ENCODE measurements around the gene ZNF548.
A peak's percentile ranks its signal among the peaks of the same experiment; 100 is the strongest.

Gene ZNF548

GRCh38 chr19:57403737-57404563 lies 14.3 kb downstream of the ZNF548 start:
- Histone ChIP-seq H3K4me2 (ENCODE audit: low read length) (no peak overlapping the region), H3K9me3 (ENCODE audit: control insufficient read depth, insufficient read depth, low read length) (peaks cover 40% of the 10 kb centered on the region), H4K20me1 (ENCODE audit: control insufficient read depth, insufficient read depth, low read depth, low read length) (no peaks in the 10 kb centered on the region), H3K27me3 (ENCODE audit: control insufficient read depth, low read length) (no peaks in the 10 kb centered on the region), H3K9me2 (replicated peaks; ENCODE audit: control insufficient read depth, low read length) (no peaks in the 10 kb centered on the region), H3F3A (ENCODE audit: control insufficient read depth, insufficient read depth) (no peaks in the 10 kb centered on the region), H3K36me3 (ENCODE audit: control insufficient read depth, low read length) (no peaks in the 10 kb centered on the region), H3K4me1 (ENCODE audit: control insufficient read depth, low read length) (no peaks in the 10 kb centered on the region), H3K27ac (ENCODE audit: low read depth, low read length) (no peak overlapping the region), H3K79me2 (ENCODE audit: control insufficient read depth, low read length) (no peaks in the 10 kb centered on the region), H3K4me3 (ENCODE audit: low read length) (no peak overlapping the region)
- TF ChIP-seq CTCF (IDR thresholded peaks at IDR 0.05; ENCODE audit: low read depth, low read length, poor library complexity, severe bottlenecking) (no peak), EZH2phosphoT487 (IDR thresholded peaks at IDR 0.05; ENCODE audit: borderline replicate concordance, low read length) (no peak)

- Histone ChIP-seq H3K4me3 (ENCODE audit: low read length) (no peak overlapping the region), H3K9me3 (ENCODE audit: control insufficient read depth, insufficient read depth, low read length) (peaks cover 39% of the 10 kb centered on the region), H3K4me2 (ENCODE audit: low read length) (no peak overlapping the region), H4K20me1 (ENCODE audit: control insufficient read depth, insufficient read depth, low read depth, low read length) (no peaks in the 10 kb centered on the region), H3K36me3 (ENCODE audit: control insufficient read depth, low read length) (no peaks in the 10 kb centered on the region), H3F3A (ENCODE audit: control insufficient read depth, insufficient read depth) (no peaks in the 10 kb centered on the region), H3K27ac (ENCODE audit: low read depth, low read length) (no peak overlapping the region), H3K4me1 (ENCODE audit: control insufficient read depth, low read length) (peaks cover 6% of the 10 kb centered on the region), H3K27me3 (ENCODE audit: control insufficient read depth, low read length) (no peaks in the 10 kb centered on the region), H3K79me2 (ENCODE audit: control insufficient read depth, low read length) (peaks cover 4% of the 10 kb centered on the region), H3K9me2 (replicated peaks; ENCODE audit: control insufficient read depth, low read length) (no peaks in the 10 kb centered on the region)
- TF ChIP-seq EZH2phosphoT487 (IDR thresholded peaks at IDR 0.05; ENCODE audit: borderline replicate concordance, low read length), result no peak
- peak; percentile 69 for TF ChIP-seq CTCF (IDR thresholded peaks at IDR 0.05; ENCODE audit: low read depth, low read length, poor library complexity, severe bottlenecking)
Measured at GRCh38 chr19:57406516-57407123, 17.0 kb downstream of the ZNF548 start.

GRCh38 chr19:57410877-57411671 lies 21.4 kb downstream of the ZNF548 start, which contains the start of gene ZNF17:
ZNF17 (plus strand) TSS chr19:57411161; CDS start chr19:57413616, 2,455 bp downstream.
- Histone ChIP-seq H4K20me1 (ENCODE audit: control insufficient read depth, insufficient read depth, low read depth, low read length) (no peaks in the 10 kb centered on the region), H3K4me3 (ENCODE audit: low read length) (peak within 1 kb of the TSS; percentile 94), H3K36me3 (ENCODE audit: control insufficient read depth, low read length) (peaks cover 5% of the 10 kb centered on the region), H3K4me2 (ENCODE audit: low read length) (peak within 1 kb of the TSS; percentile 83), H3K9me2 (replicated peaks; ENCODE audit: control insufficient read depth, low read length) (no peaks in the 10 kb centered on the region), H3K27ac (ENCODE audit: low read depth, low read length) (no peak within 1 kb of the TSS), H3K9me3 (ENCODE audit: control insufficient read depth, insufficient read depth, low read length) (peaks cover 12% of the 10 kb centered on the region; the same call in 1 of the 2 replicates), H3K27me3 (ENCODE audit: control insufficient read depth, low read length) (no peaks in the 10 kb centered on the region), H3F3A (ENCODE audit: control insufficient read depth, insufficient read depth) (no peaks in the 10 kb centered on the region), H3K79me2 (ENCODE audit: control insufficient read depth, low read length) (peaks cover 7% of the 10 kb centered on the region), H3K4me1 (ENCODE audit: control insufficient read depth, low read length) (peaks cover 12% of the 10 kb centered on the region)
- TF ChIP-seq CTCF (IDR thresholded peaks at IDR 0.05; ENCODE audit: low read depth, low read length, poor library complexity, severe bottlenecking), result no peak

Data from DOHH2 (cell line).